ENCODE measurements around the gene LIME1. TPM values are rescaled to one million over a fixed set of nuclear protein-coding genes. Genes with fewer than 3 reads are reported as not detected.

Gene LIME1
- total RNA-seq, 1 experiment from 2014 or later = 27.4 TPM

DNA sequence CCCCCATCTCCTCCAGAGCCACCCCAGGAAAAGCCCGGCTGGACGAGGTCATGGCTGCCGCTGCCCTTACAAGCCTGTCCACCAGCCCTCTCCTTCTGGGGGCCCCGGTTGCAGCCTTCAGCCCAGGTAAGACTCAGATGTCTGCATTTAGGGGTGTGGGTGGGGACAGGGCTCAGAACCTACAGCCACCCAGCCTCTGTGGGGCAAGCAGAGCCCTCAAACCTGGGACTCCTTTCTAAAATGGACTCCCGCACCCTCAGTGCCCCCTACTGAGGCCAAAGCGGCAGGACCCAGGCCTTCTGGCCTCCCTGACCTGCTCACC is 4.9 kb downstream of the LIME1 start:
- peak overlapping the region; percentile 89 for H3K9ac ChIP-seq (ENCODE audit: low read length)

More for the DNA sequence above, 4.9 kb downstream of the LIME1 start:
- intact Hi-C loops (cut with micrococcal nuclease) = no loop called here
- Histone ChIP-seq H3K27me3 (ENCODE audit: insufficient read depth, low read length) (no peaks in the 10 kb centered on the region), H2AFZ (ENCODE audit: low read depth, low read length, poor library complexity, severe bottlenecking) (no peak overlapping the region), H3K4me1 (ENCODE audit: control insufficient read depth in 1 of 2, insufficient read depth in 2 of 2, low read length in 2 of 2) (peaks cover 17 to 40% of the 10 kb centered on the region in 2 experiments; a peak in 3 of 4 replicates), H3K36me3 (ENCODE audit: control insufficient read depth in 1 of 2, insufficient read depth in 2 of 2, low read length in 2 of 2) (peaks cover 3 to 23% of the 10 kb centered on the region in 2 experiments; a peak in 2 of 4 replicates), H4K20me1 (ENCODE audit: insufficient read depth) (no peaks in the 10 kb centered on the region), H3K9me3 (ENCODE audit: control insufficient read depth in 1 of 2, insufficient read depth in 1 of 2, low read depth in 1 of 2, low read length in 2 of 2) (no peaks in the 10 kb centered on the region), H3K9me2 (ENCODE audit: insufficient read depth) (no peaks in the 10 kb centered on the region), H3K79me2 (ENCODE audit: insufficient read depth, low read length) (peaks cover 18% of the 10 kb centered on the region), H3K27ac (ENCODE audit: low read depth, low read length) (peak overlapping the region; percentile 96), H3K4me2 (ENCODE audit: low read length) (peak overlapping the region; percentile 78), H3K4me3 (replicated peaks in 1 of 2; ENCODE audit: low read depth in 1 of 2, low read length in 2 of 2) (peak overlapping the region; percentile 76 to 85)
- no peak for ATAC-seq
- DNase-seq (ENCODE audit: low read depth, low spot score) = no peak
- no TSS peak for BruUV-seq (replicated peaks)
- ChIA-PET POLR2A (interaction anchor here (1.6 to 1.7 kb wide), 2 partner anchors 33 to 124 kb away, joined by 6 to 12 read pairs; partner anchors contain the start of genes ARFRP1, TPD52L2 and ZGPAT), CTCF (interaction anchor here (1.1 to 1.6 kb wide), 3 partner anchors 34 to 239 kb away, joined by 3 to 5 read pairs (median 4); partner anchors contain the start of genes ARFRP1, PRPF6, TPD52L2 and ZGPAT), RAD21 (ENCODE audit: low non-redundant PET in 1 of 2, low total read pairs in 2 of 2, uncharacterized antibody in 2 of 2, unreplicated experiment in 2 of 2) (no interaction called here)
- TF ChIP-seq, protein P1, sequence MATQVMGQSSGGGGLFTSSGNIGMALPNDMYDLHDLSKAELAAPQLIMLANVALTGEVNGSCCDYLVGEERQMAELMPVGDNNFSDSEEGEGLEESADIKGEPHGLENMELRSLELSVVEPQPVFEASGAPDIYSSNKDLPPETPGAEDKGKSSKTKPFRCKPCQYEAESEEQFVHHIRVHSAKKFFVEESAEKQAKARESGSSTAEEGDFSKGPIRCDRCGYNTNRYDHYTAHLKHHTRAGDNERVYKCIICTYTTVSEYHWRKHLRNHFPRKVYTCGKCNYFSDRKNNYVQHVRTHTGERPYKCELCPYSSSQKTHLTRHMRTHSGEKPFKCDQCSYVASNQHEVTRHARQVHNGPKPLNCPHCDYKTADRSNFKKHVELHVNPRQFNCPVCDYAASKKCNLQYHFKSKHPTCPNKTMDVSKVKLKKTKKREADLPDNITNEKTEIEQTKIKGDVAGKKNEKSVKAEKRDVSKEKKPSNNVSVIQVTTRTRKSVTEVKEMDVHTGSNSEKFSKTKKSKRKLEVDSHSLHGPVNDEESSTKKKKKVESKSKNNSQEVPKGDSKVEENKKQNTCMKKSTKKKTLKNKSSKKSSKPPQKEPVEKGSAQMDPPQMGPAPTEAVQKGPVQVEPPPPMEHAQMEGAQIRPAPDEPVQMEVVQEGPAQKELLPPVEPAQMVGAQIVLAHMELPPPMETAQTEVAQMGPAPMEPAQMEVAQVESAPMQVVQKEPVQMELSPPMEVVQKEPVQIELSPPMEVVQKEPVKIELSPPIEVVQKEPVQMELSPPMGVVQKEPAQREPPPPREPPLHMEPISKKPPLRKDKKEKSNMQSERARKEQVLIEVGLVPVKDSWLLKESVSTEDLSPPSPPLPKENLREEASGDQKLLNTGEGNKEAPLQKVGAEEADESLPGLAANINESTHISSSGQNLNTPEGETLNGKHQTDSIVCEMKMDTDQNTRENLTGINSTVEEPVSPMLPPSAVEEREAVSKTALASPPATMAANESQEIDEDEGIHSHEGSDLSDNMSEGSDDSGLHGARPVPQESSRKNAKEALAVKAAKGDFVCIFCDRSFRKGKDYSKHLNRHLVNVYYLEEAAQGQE (IDR thresholded peaks at IDR 0.05; ENCODE audit: low read depth) = no peak
- TF ChIP-seq EZH2 (IDR thresholded peaks at IDR 0.05) = no peak
- TF ChIP-seq POLR2AphosphoS5 (IDR thresholded peaks at IDR 0.05; ENCODE audit: low read depth, low read length) = no peak
- no peak for TF ChIP-seq CBX3 (IDR thresholded peaks at IDR 0.05; ENCODE audit: low read depth)
- TF ChIP-seq POLR2A (IDR thresholded peaks at IDR 0.05; ENCODE audit: borderline replicate concordance, extremely low read depth, insufficient read depth, insufficient read length) = no peak
- no peak for TF ChIP-seq JUND (IDR thresholded peaks at IDR 0.05)
- TF ChIP-seq, protein P2, sequence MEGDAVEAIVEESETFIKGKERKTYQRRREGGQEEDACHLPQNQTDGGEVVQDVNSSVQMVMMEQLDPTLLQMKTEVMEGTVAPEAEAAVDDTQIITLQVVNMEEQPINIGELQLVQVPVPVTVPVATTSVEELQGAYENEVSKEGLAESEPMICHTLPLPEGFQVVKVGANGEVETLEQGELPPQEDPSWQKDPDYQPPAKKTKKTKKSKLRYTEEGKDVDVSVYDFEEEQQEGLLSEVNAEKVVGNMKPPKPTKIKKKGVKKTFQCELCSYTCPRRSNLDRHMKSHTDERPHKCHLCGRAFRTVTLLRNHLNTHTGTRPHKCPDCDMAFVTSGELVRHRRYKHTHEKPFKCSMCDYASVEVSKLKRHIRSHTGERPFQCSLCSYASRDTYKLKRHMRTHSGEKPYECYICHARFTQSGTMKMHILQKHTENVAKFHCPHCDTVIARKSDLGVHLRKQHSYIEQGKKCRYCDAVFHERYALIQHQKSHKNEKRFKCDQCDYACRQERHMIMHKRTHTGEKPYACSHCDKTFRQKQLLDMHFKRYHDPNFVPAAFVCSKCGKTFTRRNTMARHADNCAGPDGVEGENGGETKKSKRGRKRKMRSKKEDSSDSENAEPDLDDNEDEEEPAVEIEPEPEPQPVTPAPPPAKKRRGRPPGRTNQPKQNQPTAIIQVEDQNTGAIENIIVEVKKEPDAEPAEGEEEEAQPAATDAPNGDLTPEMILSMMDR (IDR thresholded peaks at IDR 0.05 in 2 of 3, conservative IDR thresholded peaks at IDR 0.05 in 1 of 3; ENCODE audit: borderline replicate concordance in 1 of 3, insufficient read depth in 1 of 3, low read depth in 2 of 3, low read length in 2 of 3) = no peak
- TF ChIP-seq, protein P3, sequence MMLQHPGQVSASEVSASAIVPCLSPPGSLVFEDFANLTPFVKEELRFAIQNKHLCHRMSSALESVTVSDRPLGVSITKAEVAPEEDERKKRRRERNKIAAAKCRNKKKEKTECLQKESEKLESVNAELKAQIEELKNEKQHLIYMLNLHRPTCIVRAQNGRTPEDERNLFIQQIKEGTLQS (IDR thresholded peaks at IDR 0.05) = no peak
- TF ChIP-seq, protein P4, sequence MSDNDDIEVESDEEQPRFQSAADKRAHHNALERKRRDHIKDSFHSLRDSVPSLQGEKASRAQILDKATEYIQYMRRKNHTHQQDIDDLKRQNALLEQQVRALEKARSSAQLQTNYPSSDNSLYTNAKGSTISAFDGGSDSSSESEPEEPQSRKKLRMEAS (IDR thresholded peaks at IDR 0.05) = no peak; the same call in 1 of the 2 replicates
- TF ChIP-seq SIN3A (IDR thresholded peaks at IDR 0.05; ENCODE audit: low read depth) = no peak
- TF ChIP-seq, protein P5, sequence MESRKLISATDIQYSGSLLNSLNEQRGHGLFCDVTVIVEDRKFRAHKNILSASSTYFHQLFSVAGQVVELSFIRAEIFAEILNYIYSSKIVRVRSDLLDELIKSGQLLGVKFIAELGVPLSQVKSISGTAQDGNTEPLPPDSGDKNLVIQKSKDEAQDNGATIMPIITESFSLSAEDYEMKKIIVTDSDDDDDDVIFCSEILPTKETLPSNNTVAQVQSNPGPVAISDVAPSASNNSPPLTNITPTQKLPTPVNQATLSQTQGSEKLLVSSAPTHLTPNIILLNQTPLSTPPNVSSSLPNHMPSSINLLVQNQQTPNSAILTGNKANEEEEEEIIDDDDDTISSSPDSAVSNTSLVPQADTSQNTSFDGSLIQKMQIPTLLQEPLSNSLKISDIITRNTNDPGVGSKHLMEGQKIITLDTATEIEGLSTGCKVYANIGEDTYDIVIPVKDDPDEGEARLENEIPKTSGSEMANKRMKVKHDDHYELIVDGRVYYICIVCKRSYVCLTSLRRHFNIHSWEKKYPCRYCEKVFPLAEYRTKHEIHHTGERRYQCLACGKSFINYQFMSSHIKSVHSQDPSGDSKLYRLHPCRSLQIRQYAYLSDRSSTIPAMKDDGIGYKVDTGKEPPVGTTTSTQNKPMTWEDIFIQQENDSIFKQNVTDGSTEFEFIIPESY (IDR thresholded peaks at IDR 0.05; ENCODE audit: extremely low read depth, insufficient replicate concordance, low read length) = no peak
